Vagina (tissue), 2 donors: ENCODE results near the gene MTHFD1L.

Experiments
- CTCF ChIP-seq, 3 experiments: fragments of 450-650 bp in 2 of 3; fragments of 200-600 bp in 1 of 3; sonication (generic) in 1 of 3; IDR thresholded peaks; one replicate each; pipeline ENCODE4 v1.5.1; 2017 to 2019; ENCODE audit warnings: antibody characterized with exemption in 3 of 3, mild to moderate bottlenecking in 2 of 3, moderate library complexity in 2 of 3
- POLR2A ChIP-seq, 2 donors: fragments of 450-650 bp; IDR thresholded peaks; one replicate each; pipeline ENCODE4 v1.6.1; 2017; ENCODE audit warnings: antibody characterized with exemption in 2 of 2, mild to moderate bottlenecking in 2 of 2, moderate library complexity in 2 of 2
- POLR2AphosphoS5 ChIP-seq, 2 donors: sonication (generic); formaldehyde crosslinking; IDR thresholded peaks; one replicate each; pipeline ENCODE4 v1.9.0; 2017; ENCODE audit warnings: antibody characterized with exemption in 2 of 2, mild to moderate bottlenecking in 2 of 2, low read depth in 1 of 2; ENCODE audit not compliant: insufficient read depth in 1 of 2

GRCh38 chr6:151084275-151084674, 218.8 kb downstream of the MTHFD1L start:
- TF ChIP-seq POLR2AphosphoS5 (IDR thresholded peaks at IDR 0.05; ENCODE audit: insufficient read depth in 1 of 2, low read depth in 1 of 2) (no peak), CTCF (IDR thresholded peaks at IDR 0.05) (no peak), POLR2A (IDR thresholded peaks at IDR 0.05) (no peak)
